ENCODE data around the gene KHNYN. TPM values are rescaled to one million over a fixed set of nuclear protein-coding genes. Genes with fewer than 3 reads are reported as not detected.

Gene KHNYN
- total and polyA plus RNA-seq, 2 of the 8 experiments (the other 6 are each of a cell fraction or from before 2014, with no cell fraction given) = 7.6 to 22.3 TPM

DNA sequence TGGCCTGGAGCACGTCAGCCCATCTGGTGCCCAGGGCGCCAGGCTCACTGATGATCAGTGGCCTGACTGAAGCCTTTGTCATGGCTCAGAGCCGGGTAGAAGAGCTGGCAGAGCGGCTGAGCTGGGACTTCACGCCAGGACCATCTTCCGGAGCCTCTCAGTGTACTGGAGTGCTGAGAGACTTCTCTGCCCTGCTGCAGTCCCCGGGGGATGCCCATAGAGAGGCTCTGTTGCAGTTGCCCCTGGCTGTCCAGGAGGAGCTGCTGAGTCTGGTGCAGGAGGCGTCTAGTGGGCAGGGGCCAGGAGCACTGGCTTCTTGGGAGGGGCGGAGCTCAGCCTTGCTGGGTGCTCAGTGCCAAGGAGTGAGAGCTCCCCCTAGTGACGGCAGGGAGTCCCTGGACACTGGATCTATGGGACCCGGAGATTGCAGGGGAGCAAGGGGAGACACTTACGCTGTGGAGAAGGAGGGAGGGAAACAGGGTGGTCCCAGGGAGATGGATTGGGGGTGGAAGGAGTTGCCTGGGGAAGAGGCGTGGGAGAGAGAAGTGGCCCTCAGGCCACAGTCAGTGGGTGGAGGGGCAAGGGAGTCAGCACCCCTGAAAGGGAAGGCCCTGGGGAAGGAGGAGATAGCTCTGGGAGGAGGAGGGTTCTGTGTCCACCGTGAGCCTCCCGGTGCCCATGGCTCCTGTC is 2.0 kb downstream of the KHNYN start (continued):
- TF ChIP-seq TAF7 (optimal IDR thresholded peaks at IDR 0.05; ENCODE audit: borderline replicate concordance, low read depth, low read length) (peak; percentile 80), SIN3A (conservative IDR thresholded peaks at IDR 0.05 in 1 of 2, IDR thresholded peaks at IDR 0.05 in 1 of 2; ENCODE audit: low read depth in 1 of 2, low read length in 2 of 2) (peak in 1 of 2 experiments; percentile 74; a peak in 1 of 4 replicates)
